ENCODE data around the gene GIMAP7. TPM values are rescaled to one million over a fixed set of nuclear protein-coding genes. Genes with fewer than 3 reads are reported as not detected.

Gene GIMAP7
- total RNA-seq, 1 experiment from 2014 or later, result 0.25 TPM

DNA sequence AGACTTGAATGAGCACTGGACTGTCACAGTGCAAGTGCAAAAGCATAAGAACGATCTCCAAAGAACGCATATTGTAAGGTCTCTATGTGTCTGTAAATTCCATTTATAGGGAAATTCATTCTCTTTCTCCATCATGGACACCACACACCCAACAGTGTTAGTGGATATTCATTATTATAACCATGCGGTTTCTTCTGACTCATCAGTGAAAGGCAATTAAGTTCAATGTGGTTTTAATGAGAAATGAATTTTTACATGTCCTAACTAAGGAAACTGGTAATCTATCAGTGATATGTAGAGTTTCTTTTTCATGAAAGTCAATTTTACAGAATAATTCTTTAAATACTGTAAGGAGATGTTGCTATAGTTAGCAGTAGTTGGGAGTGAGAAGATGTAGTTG lies 38.4 kb upstream of the GIMAP7 start:
- no peak overlapping the region for H2AFZ ChIP-seq (ENCODE audit: low read depth, low read length, poor library complexity, severe bottlenecking)
- H3K9me2 ChIP-seq (ENCODE audit: insufficient read depth), result no peaks in the 10 kb centered on the region
- DNase-seq (ENCODE audit: low read depth, low spot score) (no peak), ATAC-seq (no peak)
- no peak for TF ChIP-seq ZNF274 (IDR thresholded peaks at IDR 0.05; ENCODE audit: low read depth, low read length)
- TF ChIP-seq CEBPB (IDR thresholded peaks at IDR 0.05; ENCODE audit: low read depth), result no peak
- no peak for TF ChIP-seq TCF7L2 (IDR thresholded peaks at IDR 0.05; ENCODE audit: borderline replicate concordance, extremely low read depth, insufficient read depth, insufficient read length)
- no peak for TF ChIP-seq CBX3 (IDR thresholded peaks at IDR 0.05; ENCODE audit: low read depth)
- no peak for TF ChIP-seq ZFX (IDR thresholded peaks at IDR 0.05)
- peaks cover 42% of the 10 kb centered on the region for H3K27me3 ChIP-seq (ENCODE audit: insufficient read depth, low read length)
- BruUV-seq (replicated peaks), result no TSS peak
- H3K9me3 ChIP-seq (ENCODE audit: control insufficient read depth in 1 of 2, insufficient read depth in 1 of 2, low read depth in 1 of 2, low read length in 2 of 2), result no peaks in the 10 kb centered on the region
- H3K4me1 ChIP-seq (ENCODE audit: control insufficient read depth in 1 of 2, insufficient read depth in 2 of 2, low read length in 2 of 2), result peaks cover 0 to 3% of the 10 kb centered on the region in 2 experiments; a peak in 1 of 4 replicates
- no peak overlapping the region for H3K27ac ChIP-seq (ENCODE audit: low read depth, low read length)
- no peaks in the 10 kb centered on the region for H4K20me1 ChIP-seq (ENCODE audit: insufficient read depth)
- H3K9ac ChIP-seq (ENCODE audit: low read length), result no peak overlapping the region
- ChIA-PET CTCF (no interaction called here), POLR2A (no interaction called here), RAD21 (ENCODE audit: low non-redundant PET in 1 of 2, low total read pairs in 2 of 2, uncharacterized antibody in 2 of 2, unreplicated experiment in 2 of 2) (no interaction called here)
- no peaks in the 10 kb centered on the region for H3K36me3 ChIP-seq (ENCODE audit: control insufficient read depth in 1 of 2, insufficient read depth in 2 of 2, low read length in 2 of 2)
- intact Hi-C loops (cut with micrococcal nuclease), result no loop called here
- no peak overlapping the region for H3K4me3 ChIP-seq (replicated peaks in 1 of 2; ENCODE audit: low read depth in 1 of 2, low read length in 2 of 2)
- H3K79me2 ChIP-seq (ENCODE audit: insufficient read depth, low read length), result no peaks in the 10 kb centered on the region
- H3K4me2 ChIP-seq (ENCODE audit: low read length), result no peak overlapping the region

DNA sequence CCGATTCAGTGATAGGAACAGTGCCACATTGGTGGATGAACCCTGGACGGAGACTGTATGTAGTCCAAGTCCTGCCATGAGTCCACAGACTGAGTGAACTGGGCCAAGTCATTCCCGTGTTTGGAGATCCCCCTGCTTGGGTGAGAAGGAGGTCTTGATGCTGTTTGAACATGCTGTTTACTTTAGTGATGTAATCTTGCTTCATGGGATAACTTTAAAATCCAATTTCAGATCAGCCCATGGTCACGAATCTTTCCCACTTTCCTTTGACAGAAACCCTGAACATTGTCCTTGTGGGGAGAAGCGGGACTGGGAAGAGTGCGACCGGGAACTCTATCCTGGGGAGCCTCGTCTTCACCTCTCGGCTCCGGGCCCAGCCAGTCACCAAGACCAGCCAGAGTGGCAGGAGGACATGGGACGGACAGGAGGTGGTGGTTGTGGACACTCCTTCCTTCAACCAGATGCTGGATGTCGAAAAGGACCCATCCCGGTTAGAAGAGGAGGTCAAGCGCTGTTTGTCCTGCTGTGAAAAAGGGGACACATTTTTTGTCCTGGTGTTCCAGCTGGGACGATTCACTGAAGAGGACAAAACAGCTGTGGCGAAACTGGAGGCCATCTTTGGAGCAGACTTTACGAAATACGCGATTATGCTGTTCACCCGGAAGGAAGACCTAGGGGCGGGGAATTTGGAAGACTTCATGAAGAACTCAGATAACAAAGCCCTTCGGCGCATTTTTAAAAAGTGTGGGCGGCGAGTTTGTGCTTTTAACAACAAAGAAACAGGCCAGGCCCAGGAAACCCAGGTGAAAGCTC lies 37.6 kb upstream of the GIMAP7 start:
- intact Hi-C loops (cut with micrococcal nuclease), result no loop called here
- H3K9ac ChIP-seq (ENCODE audit: low read length), result no peak overlapping the region
- H3K4me2 ChIP-seq (ENCODE audit: low read length), result no peak overlapping the region
- H3K9me2 ChIP-seq (ENCODE audit: insufficient read depth), result no peaks in the 10 kb centered on the region
- no peaks in the 10 kb centered on the region for H3K9me3 ChIP-seq (ENCODE audit: control insufficient read depth in 1 of 2, insufficient read depth in 1 of 2, low read depth in 1 of 2, low read length in 2 of 2)
- no peaks in the 10 kb centered on the region for H3K79me2 ChIP-seq (ENCODE audit: insufficient read depth, low read length)
- TF ChIP-seq, protein P1, sequence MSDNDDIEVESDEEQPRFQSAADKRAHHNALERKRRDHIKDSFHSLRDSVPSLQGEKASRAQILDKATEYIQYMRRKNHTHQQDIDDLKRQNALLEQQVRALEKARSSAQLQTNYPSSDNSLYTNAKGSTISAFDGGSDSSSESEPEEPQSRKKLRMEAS (IDR thresholded peaks at IDR 0.05), result no peak
- DNase-seq (ENCODE audit: low read depth, low spot score), result no peak
- no peak overlapping the region for H2AFZ ChIP-seq (ENCODE audit: low read depth, low read length, poor library complexity, severe bottlenecking)
- ATAC-seq, result no peak
- no peak overlapping the region for H3K4me3 ChIP-seq (replicated peaks in 1 of 2; ENCODE audit: low read depth in 1 of 2, low read length in 2 of 2)
- H3K4me1 ChIP-seq (ENCODE audit: control insufficient read depth in 1 of 2, insufficient read depth in 2 of 2, low read length in 2 of 2), result peaks cover 0 to 3% of the 10 kb centered on the region in 2 experiments; a peak in 1 of 4 replicates
- H3K27ac ChIP-seq (ENCODE audit: low read depth, low read length), result no peak overlapping the region
- no peaks in the 10 kb centered on the region for H3K36me3 ChIP-seq (ENCODE audit: control insufficient read depth in 1 of 2, insufficient read depth in 2 of 2, low read length in 2 of 2)
- H3K27me3 ChIP-seq (ENCODE audit: insufficient read depth, low read length), result peaks cover 46% of the 10 kb centered on the region
- no TSS peak for BruUV-seq (replicated peaks)
- RAD21 ChIA-PET (ENCODE audit: low non-redundant PET in 1 of 2, low total read pairs in 2 of 2, uncharacterized antibody in 2 of 2, unreplicated experiment in 2 of 2), result no interaction called here
- CTCF ChIA-PET, result no interaction called here
- POLR2A ChIA-PET, result no interaction called here
- H4K20me1 ChIP-seq (ENCODE audit: insufficient read depth), result no peaks in the 10 kb centered on the region
